Measurements from ENCODE around the gene MEIOSIN.

The MEIOSIN gene

GRCh38 chr19:45766296-45766868 lies 33.1 kb downstream of the MEIOSIN start:
- DNase-seq, result no peak
- in situ Hi-C loops (cut with HindIII; ENCODE audit: low pct_ligation_motif_present, low sequenced_read_pairs), result no loop called here
- H3K27ac ChIP-seq, result peak overlapping the region; percentile 70
- no peaks in the 10 kb centered on the region for H3K36me3 ChIP-seq (replicated peaks)
- H3K27me3 ChIP-seq (replicated peaks), result no peaks in the 10 kb centered on the region
- TF ChIP-seq, protein P1, sequence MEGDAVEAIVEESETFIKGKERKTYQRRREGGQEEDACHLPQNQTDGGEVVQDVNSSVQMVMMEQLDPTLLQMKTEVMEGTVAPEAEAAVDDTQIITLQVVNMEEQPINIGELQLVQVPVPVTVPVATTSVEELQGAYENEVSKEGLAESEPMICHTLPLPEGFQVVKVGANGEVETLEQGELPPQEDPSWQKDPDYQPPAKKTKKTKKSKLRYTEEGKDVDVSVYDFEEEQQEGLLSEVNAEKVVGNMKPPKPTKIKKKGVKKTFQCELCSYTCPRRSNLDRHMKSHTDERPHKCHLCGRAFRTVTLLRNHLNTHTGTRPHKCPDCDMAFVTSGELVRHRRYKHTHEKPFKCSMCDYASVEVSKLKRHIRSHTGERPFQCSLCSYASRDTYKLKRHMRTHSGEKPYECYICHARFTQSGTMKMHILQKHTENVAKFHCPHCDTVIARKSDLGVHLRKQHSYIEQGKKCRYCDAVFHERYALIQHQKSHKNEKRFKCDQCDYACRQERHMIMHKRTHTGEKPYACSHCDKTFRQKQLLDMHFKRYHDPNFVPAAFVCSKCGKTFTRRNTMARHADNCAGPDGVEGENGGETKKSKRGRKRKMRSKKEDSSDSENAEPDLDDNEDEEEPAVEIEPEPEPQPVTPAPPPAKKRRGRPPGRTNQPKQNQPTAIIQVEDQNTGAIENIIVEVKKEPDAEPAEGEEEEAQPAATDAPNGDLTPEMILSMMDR (IDR thresholded peaks at IDR 0.05; ENCODE audit: low read depth, low read length, missing control alignments), result no peak
- peak overlapping the region; percentile 79 for H3K4me3 ChIP-seq (ENCODE audit: low read depth, low read length)

GRCh38 chr19:45766869-45767346 lies 33.7 kb downstream of the MEIOSIN start:
- TF ChIP-seq, protein P1 (IDR thresholded peaks at IDR 0.05; ENCODE audit: low read depth, low read length, missing control alignments), result no peak
- Histone ChIP-seq H3K4me3 (ENCODE audit: low read depth, low read length) (peak overlapping the region; percentile 79), H3K36me3 (replicated peaks) (no peaks in the 10 kb centered on the region), H3K27ac (peak overlapping the region; percentile 70), H3K27me3 (replicated peaks) (no peaks in the 10 kb centered on the region)
- no peak for DNase-seq
- in situ Hi-C loops (cut with HindIII; ENCODE audit: low pct_ligation_motif_present, low sequenced_read_pairs), result no loop called here

DNA sequence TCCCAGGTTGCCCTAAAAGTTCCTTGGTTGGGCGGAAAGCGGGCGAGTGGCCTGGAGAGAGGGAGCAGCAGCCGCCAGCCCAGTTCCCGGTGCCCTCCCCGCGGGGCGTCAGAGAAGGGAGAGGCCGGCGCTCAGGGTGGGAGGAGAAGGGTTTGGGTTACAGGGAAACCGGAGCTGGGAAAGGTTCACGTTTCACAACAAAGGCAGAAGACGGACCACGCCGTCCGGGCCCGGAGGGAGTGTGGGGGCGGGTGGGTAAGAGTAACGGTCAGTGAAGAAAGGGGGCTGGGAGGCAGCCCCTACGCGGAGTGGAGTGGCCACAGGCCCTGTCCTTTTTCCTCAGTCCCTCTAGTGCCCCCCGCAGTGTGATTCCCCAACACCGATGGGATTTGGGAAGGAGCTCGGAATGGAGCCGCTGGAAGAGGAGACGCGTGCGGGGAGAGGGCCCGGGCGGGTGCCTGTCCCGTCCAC lies 34.2 kb downstream of the MEIOSIN start:
- H3K4me3 ChIP-seq (ENCODE audit: low read depth, low read length), result peak overlapping the region; percentile 79
- H3K36me3 ChIP-seq (replicated peaks), result no peaks in the 10 kb centered on the region
- TF ChIP-seq, protein P1 (IDR thresholded peaks at IDR 0.05; ENCODE audit: low read depth, low read length, missing control alignments), result no peak
- in situ Hi-C loops (cut with HindIII; ENCODE audit: low pct_ligation_motif_present, low sequenced_read_pairs), result no loop called here
- H3K27me3 ChIP-seq (replicated peaks), result no peaks in the 10 kb centered on the region
- peak; percentile 79 for DNase-seq
- H3K27ac ChIP-seq, result peak overlapping the region; percentile 70

- peak overlapping the region; percentile 79 for H3K4me3 ChIP-seq (ENCODE audit: low read depth, low read length)
- H3K27me3 ChIP-seq (replicated peaks), result no peaks in the 10 kb centered on the region
- in situ Hi-C loops (cut with HindIII; ENCODE audit: low pct_ligation_motif_present, low sequenced_read_pairs), result no loop called here
- no peaks in the 10 kb centered on the region for H3K36me3 ChIP-seq (replicated peaks)
- TF ChIP-seq, protein P1 (IDR thresholded peaks at IDR 0.05; ENCODE audit: low read depth, low read length, missing control alignments), result no peak
- DNase-seq, result peak; percentile 45
- peak overlapping the region; percentile 70 for H3K27ac ChIP-seq
Observed at GRCh38 chr19:45767881-45768654, 34.8 kb downstream of the MEIOSIN start.

DNA sequence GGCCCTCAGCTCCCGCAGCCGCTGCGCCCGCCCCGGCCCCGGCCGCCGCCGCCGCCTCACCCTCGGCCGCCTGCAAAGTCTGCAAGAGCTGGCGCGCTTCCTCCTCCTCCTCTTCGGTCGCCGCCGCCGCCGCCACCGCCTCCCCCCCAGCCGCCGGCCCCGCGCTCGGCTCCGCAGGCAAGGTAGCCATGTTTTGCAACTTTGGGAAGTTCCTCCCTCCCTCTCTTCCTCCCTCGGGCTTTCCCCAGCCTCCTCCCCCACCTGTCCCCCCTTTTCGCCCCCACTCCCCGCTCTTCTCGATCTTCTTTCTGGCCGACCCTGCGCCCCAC lies 35.4 kb downstream of the MEIOSIN start:
- Histone ChIP-seq H3K4me3 (ENCODE audit: low read depth, low read length) (peak overlapping the region; percentile 79), H3K36me3 (replicated peaks) (no peaks in the 10 kb centered on the region), H3K27ac (peak overlapping the region; percentile 70), H3K27me3 (replicated peaks) (no peaks in the 10 kb centered on the region)
- TF ChIP-seq, protein P1 (IDR thresholded peaks at IDR 0.05; ENCODE audit: low read depth, low read length, missing control alignments), result no peak
- peak; percentile 22 for DNase-seq
- in situ Hi-C loops (cut with HindIII; ENCODE audit: low pct_ligation_motif_present, low sequenced_read_pairs), result no loop called here
